ENCODE measurements around the gene DRC7.
"Not testable (repeated sequence)": the region's sequence is repeated elsewhere in the genome, so short reads cannot be mapped to it uniquely, and the experiment has no call there.

The DRC7 gene

GRCh38 chr16:57697896-57698537 lies 3.4 kb downstream of the DRC7 start:
- DNase-seq = no peak

GRCh38 chr16:57698812-57699405 lies 4.3 kb downstream of the DRC7 start:
- no peak for DNase-seq

DNA sequence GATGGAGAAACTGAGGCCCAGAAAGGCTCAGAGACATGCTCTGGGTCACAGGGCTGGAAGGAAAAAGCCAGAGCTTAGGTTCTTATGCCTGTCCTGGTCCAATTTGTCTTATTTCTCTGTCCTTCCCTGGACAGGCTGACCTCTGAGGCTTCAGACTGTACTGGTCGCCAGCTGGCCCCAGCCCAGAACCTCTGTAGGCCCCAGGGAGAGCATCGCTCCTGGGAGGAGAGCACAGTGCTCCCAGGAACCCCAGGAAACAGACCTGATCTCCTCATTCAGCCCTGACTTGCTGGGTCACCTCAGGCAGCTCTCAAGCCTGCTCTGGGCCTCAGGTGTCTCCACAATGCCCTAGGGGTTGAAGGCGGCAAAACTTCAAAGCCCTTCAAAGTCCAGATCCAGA lies 4.9 kb downstream of the DRC7 start:
- no peak for DNase-seq

- DNase-seq = no peak
Observed at GRCh38 chr16:57699899-57700298, 5.3 kb downstream of the DRC7 start.

DNA sequence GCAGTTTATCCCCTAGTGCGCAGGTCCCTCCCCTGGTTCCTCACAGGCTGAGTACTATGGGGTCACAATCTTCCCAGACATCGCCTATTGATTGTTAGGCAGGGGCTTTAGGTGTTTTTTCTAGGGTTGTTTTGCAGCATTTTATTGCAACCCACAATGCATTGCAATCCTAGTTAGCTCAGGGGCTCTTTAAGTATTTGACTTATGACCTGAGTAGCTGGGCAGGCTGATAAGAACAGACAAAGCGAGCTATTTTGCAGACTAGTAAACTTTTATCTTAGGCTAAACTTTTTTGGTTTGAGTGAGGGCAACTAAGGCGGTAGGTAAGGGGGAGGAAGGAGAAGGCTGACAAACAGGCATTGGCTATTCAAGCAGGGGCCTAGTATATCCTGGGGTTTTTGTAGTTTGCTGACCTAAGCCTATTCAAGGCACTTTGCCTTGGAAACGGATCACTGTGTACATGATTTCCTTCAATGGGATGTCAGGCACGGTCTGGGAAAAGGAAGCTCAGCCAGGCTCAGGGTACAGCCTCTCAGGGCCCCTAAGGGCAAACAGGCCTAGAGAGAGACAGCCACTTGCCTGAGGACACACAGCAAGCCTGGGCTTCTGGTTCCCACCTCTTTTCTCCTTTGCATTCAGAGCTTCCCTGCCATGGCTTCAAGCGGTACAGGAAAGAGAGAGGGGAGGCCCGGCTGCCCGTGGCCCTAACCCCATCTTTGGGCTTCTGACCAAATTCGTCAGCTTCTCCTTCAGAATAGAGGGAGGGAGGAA lies 6.4 kb downstream of the DRC7 start:
- DNase-seq = no peak

DNA sequence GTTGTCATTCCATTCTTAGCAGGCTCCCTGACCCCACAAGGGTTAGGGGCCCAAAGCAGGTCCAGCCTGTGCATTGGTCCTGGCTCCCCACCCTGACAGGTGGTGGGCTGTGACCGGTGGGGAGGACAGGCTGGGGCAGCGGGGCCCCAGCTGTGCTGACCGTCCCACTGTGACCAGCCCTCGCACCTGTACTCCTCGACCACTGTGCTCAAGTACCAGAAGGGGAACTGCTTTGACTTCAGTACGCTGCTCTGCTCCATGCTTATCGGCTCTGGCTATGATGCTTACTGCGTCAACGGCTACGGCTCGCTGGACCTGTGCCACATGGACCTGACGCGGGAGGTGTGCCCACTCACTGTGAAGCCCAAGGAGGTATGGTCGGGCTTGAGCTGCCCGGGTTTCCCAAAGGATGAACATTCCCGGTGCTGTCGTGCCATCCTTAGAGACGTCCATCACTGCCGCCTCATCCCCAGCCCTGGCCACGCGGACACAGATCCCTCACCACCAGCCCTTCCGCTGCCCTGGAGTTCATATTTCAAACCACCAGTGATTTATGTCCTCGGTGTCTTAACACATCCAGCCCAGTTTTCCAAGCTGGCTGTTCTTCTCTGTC lies 7.3 kb downstream of the DRC7 start:
- no peak for DNase-seq

- DNase-seq = no peak
Observed at GRCh38 chr16:57703416-57704010, 8.9 kb downstream of the DRC7 start.

GRCh38 chr16:57704011-57704904 lies 9.7 kb downstream of the DRC7 start:
- DNase-seq = no peak

DNA sequence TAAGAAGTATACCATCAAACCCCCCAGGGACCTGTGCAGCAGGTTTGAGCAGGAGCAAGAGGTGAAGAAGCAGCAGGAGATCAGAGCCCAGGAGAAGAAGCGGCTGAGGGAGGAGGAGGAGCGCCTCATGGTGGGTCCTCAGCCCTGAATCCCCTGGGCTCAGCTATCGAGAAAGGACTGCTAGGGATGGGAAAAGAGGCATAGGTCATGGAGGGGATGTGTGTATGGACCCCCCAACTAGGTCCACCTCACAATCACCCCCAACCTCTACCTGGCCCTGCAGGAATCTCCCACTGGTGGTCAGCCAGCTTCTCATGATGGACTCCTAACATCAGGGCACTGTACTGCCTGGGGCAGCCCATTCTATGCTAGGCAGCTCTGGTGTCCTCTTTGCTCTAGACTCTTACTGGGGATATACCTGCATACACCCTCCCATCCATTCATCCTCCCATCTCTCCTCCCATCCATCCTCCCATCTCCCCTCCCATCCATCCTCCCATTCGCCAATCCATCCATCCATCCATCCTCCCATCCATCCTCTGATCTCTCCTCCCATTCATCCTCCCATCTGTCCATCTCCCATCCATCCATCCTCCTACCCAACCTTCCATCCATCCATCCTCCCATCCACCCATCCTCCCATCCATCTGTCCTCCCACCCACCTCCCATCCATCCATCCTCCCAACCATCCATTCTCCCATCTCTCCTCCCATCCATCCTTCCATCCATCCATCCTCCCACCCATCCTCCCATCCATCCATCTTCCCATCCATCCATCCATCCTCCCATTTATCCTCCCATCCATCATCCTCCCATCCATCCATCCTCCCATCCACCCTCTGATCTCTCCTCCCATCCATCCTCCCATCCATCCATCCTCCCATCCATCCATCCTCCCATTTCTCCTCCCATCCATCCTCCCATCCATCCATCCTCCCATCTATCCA lies 10.6 kb downstream of the DRC7 start:
- DNase-seq = no peak

GRCh38 chr16:57706717-57707116 lies 12.1 kb downstream of the DRC7 start:
- DNase-seq = no peak

DNA sequence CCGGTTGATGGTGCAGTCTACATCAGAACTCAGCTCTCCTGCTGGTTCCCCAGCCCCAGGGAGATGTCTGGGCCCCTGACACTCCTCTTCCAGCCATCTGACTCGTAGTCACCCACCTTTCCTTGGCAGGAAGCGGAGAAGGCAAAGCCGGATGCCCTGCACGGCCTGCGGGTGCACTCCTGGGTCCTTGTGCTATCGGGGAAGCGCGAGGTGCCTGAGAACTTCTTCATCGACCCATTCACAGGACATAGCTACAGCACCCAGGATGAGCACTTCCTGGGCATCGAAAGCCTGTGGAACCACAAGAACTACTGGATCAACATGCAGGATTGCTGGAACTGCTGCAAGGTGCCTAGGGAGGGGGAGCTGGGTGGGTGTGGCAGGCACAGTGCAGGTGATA lies 12.7 kb downstream of the DRC7 start:
- DNase-seq = no peak

DNA sequence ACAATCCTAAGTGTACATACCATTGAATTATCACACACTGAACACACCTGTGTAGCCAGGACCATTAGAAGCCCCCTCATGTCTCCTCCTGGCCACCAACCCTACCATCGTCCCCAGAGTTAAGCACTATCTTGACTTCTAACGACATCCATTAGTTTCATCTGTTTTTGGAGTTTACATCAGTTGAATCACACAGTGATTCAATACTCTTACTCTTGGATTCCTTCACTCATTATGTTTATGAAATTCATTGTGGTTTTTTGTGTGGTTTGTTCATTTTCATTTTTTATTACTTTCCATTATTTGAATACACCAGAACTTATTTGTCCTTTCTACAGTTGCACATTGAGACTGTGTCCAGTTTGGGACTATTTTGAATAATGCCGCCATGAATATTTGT lies 13.6 kb downstream of the DRC7 start:
- DNase-seq = no peak

DNA sequence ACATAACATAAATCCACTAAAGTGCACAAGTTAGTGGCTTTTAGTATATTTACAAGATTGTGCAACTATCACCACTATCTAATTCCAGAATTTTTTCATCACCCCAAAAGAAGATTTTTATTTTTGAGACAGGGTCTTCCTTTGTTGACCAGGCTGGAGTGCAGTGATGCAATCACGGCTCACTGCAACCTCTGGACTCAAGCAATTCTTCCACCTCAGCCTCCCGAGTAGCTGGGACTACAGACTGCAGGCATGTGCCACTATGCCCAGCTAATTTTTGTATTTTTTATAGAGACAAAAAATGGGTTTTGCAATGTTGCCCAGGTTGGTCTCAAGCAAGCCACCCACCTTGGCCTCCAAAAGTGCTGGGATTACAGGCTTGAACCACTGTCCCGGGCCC lies 15.1 kb downstream of the DRC7 start:
- DNase-seq = no peak

- no peak for DNase-seq
Observed at GRCh38 chr16:57711346-57711745, 16.7 kb downstream of the DRC7 start.

DNA sequence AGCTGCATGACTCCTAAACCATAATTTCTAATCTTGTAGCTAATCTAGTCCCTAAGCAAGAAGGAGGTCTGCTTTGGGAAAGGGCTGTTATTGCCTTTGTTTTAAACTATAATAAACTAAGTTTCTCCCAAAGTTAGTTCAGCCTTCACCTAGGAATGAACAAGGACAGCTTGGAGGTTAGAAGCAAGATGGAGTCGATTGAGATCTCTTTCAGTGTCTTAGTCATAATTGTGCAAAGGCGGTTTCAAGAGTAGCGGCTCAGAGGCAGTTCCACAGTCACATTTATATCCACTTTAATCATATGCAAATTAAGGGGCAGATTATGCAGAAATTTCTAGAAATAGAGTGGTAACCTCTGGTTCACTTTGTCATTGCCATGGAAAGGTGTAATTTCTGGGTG lies 17.4 kb downstream of the DRC7 start:
- DNase-seq = no peak

- not testable (repeated sequence) for DNase-seq
Observed at GRCh38 chr16:57712569-57712968, 18.0 kb downstream of the DRC7 start.

GRCh38 chr16:57713596-57713995 lies 19.0 kb downstream of the DRC7 start:
- DNase-seq = no peak

- no peak for DNase-seq
Observed at GRCh38 chr16:57714047-57714446, 19.4 kb downstream of the DRC7 start.

GRCh38 chr16:57720142-57720575 lies 25.6 kb downstream of the DRC7 start:
- DNase-seq = peak; percentile 41

GRCh38 chr16:57721356-57722209 lies 27.0 kb downstream of the DRC7 start:
- DNase-seq = no peak
